ENCODE results near the gene RHOV. TPM values are rescaled to one million over a fixed set of nuclear protein-coding genes. Genes with fewer than 3 reads are reported as not detected.

RHOV gene
- polyA plus RNA-seq, 1 of the 3 experiments (the other 2 are of a cell fraction): 0.62 TPM

- Histone ChIP-seq H3K27ac (ENCODE audit: low read depth in 2 of 2, low read length in 1 of 2) (no peak overlapping the region), H3K4me1 (ENCODE audit: control insufficient read depth in 1 of 2, insufficient read depth in 2 of 2, low read depth in 1 of 2, low read length in 1 of 2) (no peaks in the 10 kb centered on the region), H4K20me1 (ENCODE audit: insufficient read depth) (no peaks in the 10 kb centered on the region), H3K9ac (no peak overlapping the region), H3K36me3 (replicated peaks in 1 of 2; ENCODE audit: control insufficient read depth in 1 of 2, insufficient read depth in 2 of 2, low read length in 1 of 2) (no peaks in the 10 kb centered on the region), H3K27me3 (ENCODE audit: insufficient read depth) (no peaks in the 10 kb centered on the region), H2AFZ (ENCODE audit: low read depth) (no peak overlapping the region), H3K4me3 (ENCODE audit: low read depth in 2 of 2, low read length in 1 of 2) (no peak overlapping the region), H3K4me2 (no peak overlapping the region), H3K9me3 (no peaks in the 10 kb centered on the region), H3K9me2 (no peaks in the 10 kb centered on the region), H3K79me2 (ENCODE audit: insufficient read depth) (no peaks in the 10 kb centered on the region), H3F3A (replicated peaks; ENCODE audit: insufficient read depth) (no peaks in the 10 kb centered on the region)
- CTCF ChIA-PET: interaction anchor here (3.4 to 11.1 kb wide), 2 partner anchors 13 to 16 kb away, joined by 16 to 69 read pairs; partner anchors contain the start of gene VPS18
- TF ChIP-seq FOSL2 (IDR thresholded peaks at IDR 0.05; ENCODE audit: borderline replicate concordance, low read depth): 0 out of 2 replicates have a peak, but pooled peaks have one; percentile 4
- TF ChIP-seq SIN3A (IDR thresholded peaks at IDR 0.05; ENCODE audit: borderline replicate concordance, low read depth, low read length): no peak
- POLR2A ChIA-PET: no interaction called here
- 73% methylated on average over 1 of the region's 1 CpG for WGBS (ENCODE audit: low lambda C conversion rate)
- DNase-seq: no peak
Observed at GRCh38 chr15:40878785-40879184, 4.8 kb upstream of the RHOV start.

DNA sequence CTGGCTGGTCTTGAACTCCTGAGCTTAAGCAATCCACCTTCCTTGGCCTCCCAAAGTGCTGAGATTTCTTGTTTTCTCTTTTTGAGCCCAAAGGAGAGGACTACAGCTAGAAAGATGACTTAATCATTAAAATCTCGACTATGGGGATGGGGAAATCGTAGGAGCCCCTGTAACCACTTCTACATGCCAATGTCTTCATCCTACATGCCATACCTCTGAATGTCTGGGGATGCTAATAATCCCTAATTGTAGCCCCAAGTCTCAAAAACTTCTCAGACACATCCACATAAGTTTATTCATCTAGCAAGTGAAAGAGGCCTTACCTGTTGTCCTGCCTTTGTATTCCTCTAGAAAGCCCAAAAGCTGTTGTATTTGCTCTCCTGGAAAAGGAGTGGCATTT is 3.7 kb upstream of the RHOV start:
- Histone ChIP-seq H3K4me2 (no peak overlapping the region), H3F3A (replicated peaks; ENCODE audit: insufficient read depth) (no peaks in the 10 kb centered on the region), H3K4me1 (ENCODE audit: control insufficient read depth in 1 of 2, insufficient read depth in 2 of 2, low read depth in 1 of 2, low read length in 1 of 2) (no peaks in the 10 kb centered on the region; a peak in 1 of 4 replicates), H3K9ac (no peak overlapping the region), H3K36me3 (replicated peaks in 1 of 2; ENCODE audit: control insufficient read depth in 1 of 2, insufficient read depth in 2 of 2, low read length in 1 of 2) (no peaks in the 10 kb centered on the region), H3K79me2 (ENCODE audit: insufficient read depth) (no peaks in the 10 kb centered on the region), H2AFZ (ENCODE audit: low read depth) (no peak overlapping the region), H4K20me1 (ENCODE audit: insufficient read depth) (no peaks in the 10 kb centered on the region), H3K27me3 (ENCODE audit: insufficient read depth) (no peaks in the 10 kb centered on the region), H3K9me2 (no peaks in the 10 kb centered on the region), H3K4me3 (ENCODE audit: low read depth in 2 of 2, low read length in 1 of 2) (no peak overlapping the region), H3K9me3 (no peaks in the 10 kb centered on the region), H3K27ac (ENCODE audit: low read depth in 2 of 2, low read length in 1 of 2) (no peak overlapping the region)
- ChIA-PET CTCF (interaction anchor here (3.4 to 11.1 kb wide), 2 partner anchors 14 to 17 kb away, joined by 16 to 69 read pairs; partner anchors contain the start of gene VPS18), POLR2A (no interaction called here)
- WGBS (ENCODE audit: low lambda C conversion rate): 42% methylated on average over 2 of the region's 2 CpGs
- DNase-seq: no peak
- TF ChIP-seq GABPA (IDR thresholded peaks at IDR 0.05; ENCODE audit: low read depth): no peak
- no peak for TF ChIP-seq ZBTB33 (IDR thresholded peaks at IDR 0.05; ENCODE audit: borderline replicate concordance, low read depth)
- TF ChIP-seq USF1 (IDR thresholded peaks at IDR 0.05; ENCODE audit: borderline replicate concordance, low read depth): no peak

DNA sequence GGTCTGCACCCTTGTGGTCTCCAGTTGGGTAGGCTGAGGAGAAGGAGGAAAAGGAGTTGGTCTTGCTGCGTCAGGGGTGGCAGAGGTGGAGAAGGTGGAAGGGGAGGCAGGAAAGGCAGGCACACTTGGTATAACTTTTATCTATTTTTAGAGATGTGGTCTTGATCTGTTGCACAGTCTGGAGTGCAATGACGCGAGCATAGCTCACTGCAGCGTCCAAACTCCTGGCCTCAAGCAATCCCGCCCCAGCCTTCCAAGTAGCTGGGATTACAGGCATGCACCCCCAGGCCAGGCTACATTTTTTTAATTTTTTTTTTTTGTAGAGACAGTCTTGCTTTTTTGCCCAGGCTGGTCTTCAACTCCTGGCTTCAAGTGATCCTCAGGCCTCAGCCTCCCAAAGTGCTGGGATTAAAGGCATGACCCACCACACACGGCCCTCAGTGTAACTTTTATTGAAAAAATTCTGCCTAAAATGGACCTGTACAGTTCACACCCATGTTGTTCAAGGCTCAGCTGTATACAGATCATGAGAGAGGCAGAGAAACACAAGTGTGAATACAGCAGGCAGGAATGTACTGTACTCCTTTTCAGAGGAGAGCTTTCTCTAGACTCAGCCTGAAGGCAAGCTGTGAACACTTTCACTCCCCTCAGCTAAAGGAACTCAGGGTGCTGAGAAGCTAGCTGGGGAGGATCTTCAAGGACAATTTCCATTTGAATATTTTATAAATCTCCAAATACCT is 2.1 kb upstream of the RHOV start:
- Histone ChIP-seq H3K9me2 (no peaks in the 10 kb centered on the region), H2AFZ (ENCODE audit: low read depth) (no peak overlapping the region), H3F3A (replicated peaks; ENCODE audit: insufficient read depth) (no peaks in the 10 kb centered on the region), H3K9me3 (no peaks in the 10 kb centered on the region), H3K4me1 (ENCODE audit: control insufficient read depth in 1 of 2, insufficient read depth in 2 of 2, low read depth in 1 of 2, low read length in 1 of 2) (no peaks in the 10 kb centered on the region; a peak in 1 of 4 replicates), H3K9ac (no peak overlapping the region), H3K27ac (ENCODE audit: low read depth in 2 of 2, low read length in 1 of 2) (no peak overlapping the region), H3K4me2 (no peak overlapping the region), H3K36me3 (replicated peaks in 1 of 2; ENCODE audit: control insufficient read depth in 1 of 2, insufficient read depth in 2 of 2, low read length in 1 of 2) (no peaks in the 10 kb centered on the region), H3K4me3 (ENCODE audit: low read depth in 2 of 2, low read length in 1 of 2) (no peak overlapping the region), H3K27me3 (ENCODE audit: insufficient read depth) (no peaks in the 10 kb centered on the region), H4K20me1 (ENCODE audit: insufficient read depth) (no peaks in the 10 kb centered on the region), H3K79me2 (ENCODE audit: insufficient read depth) (no peaks in the 10 kb centered on the region)
- CTCF ChIA-PET: interaction anchor here (1.1 to 11.1 kb wide), 4 partner anchors 16 to 31 kb away, joined by 3 to 69 read pairs (median 36); partner anchors contain the start of gene VPS18
- TF ChIP-seq YY1 (IDR thresholded peaks at IDR 0.05; ENCODE audit: low read depth): no peak
- TF ChIP-seq, protein P1, sequence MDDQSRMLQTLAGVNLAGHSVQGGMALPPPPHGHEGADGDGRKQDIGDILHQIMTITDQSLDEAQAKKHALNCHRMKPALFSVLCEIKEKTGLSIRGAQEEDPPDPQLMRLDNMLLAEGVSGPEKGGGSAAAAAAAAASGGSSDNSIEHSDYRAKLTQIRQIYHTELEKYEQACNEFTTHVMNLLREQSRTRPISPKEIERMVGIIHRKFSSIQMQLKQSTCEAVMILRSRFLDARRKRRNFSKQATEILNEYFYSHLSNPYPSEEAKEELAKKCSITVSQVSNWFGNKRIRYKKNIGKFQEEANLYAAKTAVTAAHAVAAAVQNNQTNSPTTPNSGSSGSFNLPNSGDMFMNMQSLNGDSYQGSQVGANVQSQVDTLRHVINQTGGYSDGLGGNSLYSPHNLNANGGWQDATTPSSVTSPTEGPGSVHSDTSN (IDR thresholded peaks at IDR 0.05): no peak
- DNase-seq: no peak
- 87% methylated on average over 6 of the region's 6 CpGs for WGBS (ENCODE audit: low lambda C conversion rate)
- POLR2A ChIA-PET: no interaction called here

Measured in SK-N-SH (cell line).